Suprapubic skin (tissue), 3 donors: ENCODE measurements around the gene SLC12A3.

Experiments
- CTCF ChIP-seq, 2 donors: fragments of 200-600 bp in 1 of 2; fragments of 450-650 bp in 1 of 2; sonication (generic) in 1 of 2; IDR thresholded peaks; one replicate each; pipeline ENCODE4 v1.5.1; 2016 to 2019; ENCODE audit warnings: antibody characterized with exemption in 2 of 2, mild to moderate bottlenecking in 1 of 2, moderate library complexity in 1 of 2
- EP300 ChIP-seq: sonication (generic); formaldehyde crosslinking; IDR thresholded peaks from one replicate; pipeline ENCODE4 v1.6.1; 2017; ENCODE audit warnings: antibody characterized with exemption
- POLR2A ChIP-seq, 2 donors: fragments of 450-650 bp; IDR thresholded peaks; one replicate each; pipeline ENCODE4 v1.6.1; 2017; ENCODE audit warnings: antibody characterized with exemption in 2 of 2, mild to moderate bottlenecking in 2 of 2, moderate library complexity in 2 of 2

- TF ChIP-seq POLR2A (IDR thresholded peaks at IDR 0.05) (no peak), CTCF (IDR thresholded peaks at IDR 0.05) (no peak), EP300 (no peak)
These were observed 85.4 kb downstream of the SLC12A3 start for GRCh38 chr16:56950455-56950854.
